Measurements from ENCODE around the gene RGS6.

DNA sequence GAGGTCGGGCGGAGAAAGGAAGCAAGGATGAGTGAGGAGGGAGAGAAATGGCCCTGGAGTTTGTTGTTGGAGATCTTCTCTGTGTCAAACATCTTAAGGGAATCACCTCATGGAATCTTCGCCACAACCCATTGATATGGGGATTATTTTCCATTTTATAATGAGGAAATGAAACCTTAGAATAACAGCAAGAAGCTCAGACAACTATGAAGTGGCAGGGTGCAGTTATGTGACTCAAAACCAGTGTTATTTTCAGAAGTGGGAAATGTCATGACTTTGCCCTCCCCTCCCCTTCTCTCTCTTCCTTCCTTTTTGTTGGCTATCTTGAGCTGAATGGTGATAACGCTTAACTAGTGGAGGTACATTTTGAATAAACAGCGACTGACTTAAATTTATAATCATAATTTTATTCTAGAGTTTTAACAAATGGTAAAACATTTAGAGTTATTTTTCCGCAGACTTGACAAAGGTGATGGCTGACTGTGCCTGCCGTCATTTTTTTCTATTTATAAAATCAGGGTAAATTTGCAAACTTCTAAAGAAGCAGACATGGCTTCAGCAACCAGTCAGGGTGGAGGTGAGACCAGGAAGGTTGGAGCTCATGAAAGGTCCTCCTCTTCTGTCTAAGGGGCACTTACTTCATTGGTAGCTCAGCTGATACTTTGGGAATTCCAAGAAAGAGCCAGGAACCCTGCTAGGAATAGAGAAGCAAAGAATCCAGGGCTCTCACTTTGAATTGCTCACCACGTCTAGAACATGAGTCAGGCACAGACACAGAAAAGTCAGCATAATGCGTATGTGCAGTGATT is 232.4 kb downstream of the RGS6 start:
- TF ChIP-seq GATA3 (IDR thresholded peaks at IDR 0.05; ENCODE audit: low read depth, low read length) (no peak), GATA2 (IDR thresholded peaks at IDR 0.05; ENCODE audit: low read depth, low read length) (no peak)
